ENCODE data around the gene RMI2.

Gene RMI2

DNA sequence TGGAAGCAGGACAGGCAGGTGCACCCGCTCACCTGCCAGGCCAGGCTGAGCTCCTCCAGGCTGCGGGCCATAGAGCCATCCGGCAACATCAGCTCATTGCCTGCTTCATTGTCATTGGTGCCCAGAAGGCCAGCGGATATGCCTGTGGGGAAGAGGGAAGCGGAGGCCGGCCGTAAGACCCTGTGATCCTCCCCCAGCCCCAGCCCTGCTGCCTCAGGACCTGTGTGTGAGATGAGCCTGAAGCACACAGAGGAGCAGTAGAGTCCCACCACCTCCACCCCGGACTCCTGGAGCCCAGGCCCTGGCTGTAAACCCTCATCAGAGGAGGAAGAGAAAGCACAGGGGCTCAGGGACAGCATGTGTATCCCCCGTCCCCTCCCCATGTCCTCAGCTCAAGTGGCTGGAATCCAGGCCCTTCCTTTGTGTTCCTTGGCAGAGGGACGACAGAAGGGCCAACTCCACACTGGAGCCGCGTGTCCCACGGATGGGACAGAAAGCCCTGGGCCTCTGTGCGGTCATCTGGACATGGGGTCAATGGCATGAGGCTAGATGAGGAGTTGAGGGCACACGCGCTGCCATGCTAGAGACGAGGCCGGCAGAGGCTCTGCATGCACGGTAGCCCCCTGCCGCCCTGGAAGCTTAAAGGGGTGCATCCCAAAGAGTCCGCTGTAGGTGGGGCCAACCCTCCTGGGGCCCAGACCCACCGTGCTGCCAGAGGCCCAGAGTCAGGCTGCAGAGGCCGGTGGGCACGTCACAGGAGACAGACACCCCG lies 39.1 kb downstream of the RMI2 start:
- no peak overlapping the region for H3K9ac ChIP-seq (ENCODE audit: low read depth in 1 of 2, low read length in 2 of 2)

DNA sequence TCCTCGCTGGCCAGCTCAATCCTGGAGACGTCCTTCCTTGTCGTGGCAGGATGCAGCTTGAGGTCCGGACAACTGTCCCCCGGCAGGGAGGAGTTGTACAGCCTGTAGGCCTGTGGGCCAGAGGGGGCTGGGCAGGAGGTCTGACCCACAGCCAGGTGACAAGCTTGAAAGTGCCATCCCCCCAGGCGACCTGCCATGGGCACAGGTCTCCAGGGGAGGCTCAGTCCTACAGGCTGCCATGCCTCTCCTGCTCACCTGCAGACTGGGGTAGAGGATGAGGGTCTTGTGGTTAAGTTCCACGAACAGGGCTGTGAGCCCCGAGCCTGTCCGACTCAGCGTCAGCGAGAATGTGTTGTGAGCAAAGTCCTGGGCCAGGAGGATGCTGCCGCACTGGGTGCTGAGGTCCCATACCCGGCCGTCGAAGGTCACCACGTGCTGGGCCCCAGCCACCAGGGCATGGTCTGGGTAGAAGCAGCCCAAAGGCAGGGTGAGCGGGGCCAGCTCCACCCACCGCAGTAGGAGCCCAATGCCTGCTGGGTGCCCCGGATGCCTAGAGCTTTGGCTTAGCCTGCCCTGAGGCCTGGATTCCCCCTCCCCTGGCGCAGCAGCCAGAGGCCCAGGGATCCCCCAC lies 39.8 kb downstream of the RMI2 start:
- H3K36me3 ChIP-seq (ENCODE audit: control insufficient read depth in 1 of 2, insufficient read depth in 2 of 2, low read length in 2 of 2): no peaks in the 10 kb centered on the region
- H3K27me3 ChIP-seq (ENCODE audit: control insufficient read depth in 1 of 2, insufficient read depth in 2 of 2, low read length in 2 of 2): no peaks in the 10 kb centered on the region
- H3K27ac ChIP-seq (ENCODE audit: low read depth, low read length): no peak overlapping the region
- H3K4me3 ChIP-seq (ENCODE audit: low read depth in 1 of 2, low read length in 2 of 2): no peak overlapping the region
- H3K9ac ChIP-seq (ENCODE audit: low read depth in 1 of 2, low read length in 2 of 2): no peak overlapping the region
- H3K9me3 ChIP-seq (ENCODE audit: control insufficient read depth in 1 of 2, low read length in 2 of 2): no peaks in the 10 kb centered on the region
- H3K4me1 ChIP-seq (ENCODE audit: control insufficient read depth in 1 of 2, insufficient read depth in 2 of 2, low read length in 2 of 2): no peaks in the 10 kb centered on the region

More for the DNA sequence above, 39.1 kb downstream of the RMI2 start:
- H3K36me3 ChIP-seq (ENCODE audit: control insufficient read depth in 1 of 2, insufficient read depth in 2 of 2, low read length in 2 of 2): no peaks in the 10 kb centered on the region
- H3K4me3 ChIP-seq (ENCODE audit: low read depth in 1 of 2, low read length in 2 of 2): no peak overlapping the region
- H3K9me3 ChIP-seq (ENCODE audit: control insufficient read depth in 1 of 2, low read length in 2 of 2): no peaks in the 10 kb centered on the region
- H3K27ac ChIP-seq (ENCODE audit: low read depth, low read length): no peak overlapping the region
- no peaks in the 10 kb centered on the region for H3K4me1 ChIP-seq (ENCODE audit: control insufficient read depth in 1 of 2, insufficient read depth in 2 of 2, low read length in 2 of 2)
- no peaks in the 10 kb centered on the region for H3K27me3 ChIP-seq (ENCODE audit: control insufficient read depth in 1 of 2, insufficient read depth in 2 of 2, low read length in 2 of 2)

DNA sequence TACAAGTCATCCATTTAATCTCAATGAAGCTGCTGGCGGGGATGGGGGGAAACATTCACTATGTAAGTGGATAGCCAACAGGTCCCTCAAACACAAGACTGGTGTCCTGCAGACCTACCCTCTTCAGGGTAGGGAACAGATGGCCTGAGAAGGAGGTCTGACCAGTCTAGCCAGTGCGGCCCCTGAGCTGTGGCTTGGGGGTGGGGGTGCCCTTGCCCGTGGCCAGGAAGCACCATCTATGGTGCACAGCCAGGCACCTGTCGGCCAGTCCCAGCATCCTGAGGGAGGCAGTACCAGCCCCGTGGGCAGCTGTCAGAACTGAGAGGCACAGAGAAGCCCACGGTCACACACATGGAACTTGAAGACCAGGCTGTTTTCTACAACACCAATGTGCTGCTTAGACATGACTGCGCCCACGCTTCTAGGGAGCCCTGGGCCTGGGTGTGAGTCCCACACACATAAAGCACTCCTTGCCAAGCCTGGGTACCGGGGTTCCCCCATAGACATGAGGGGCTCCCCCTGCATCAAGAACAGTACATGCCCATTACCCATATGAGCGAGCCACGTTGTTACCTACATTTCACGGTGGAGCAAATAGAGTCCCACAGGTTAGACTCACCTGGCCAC lies 40.9 kb downstream of the RMI2 start:
- Histone ChIP-seq H3K9ac (ENCODE audit: low read depth in 1 of 2, low read length in 2 of 2) (no peak overlapping the region), H3K27me3 (ENCODE audit: control insufficient read depth in 1 of 2, insufficient read depth in 2 of 2, low read length in 2 of 2) (no peaks in the 10 kb centered on the region), H3K36me3 (ENCODE audit: control insufficient read depth in 1 of 2, insufficient read depth in 2 of 2, low read length in 2 of 2) (no peaks in the 10 kb centered on the region), H3K4me1 (ENCODE audit: control insufficient read depth in 1 of 2, insufficient read depth in 2 of 2, low read length in 2 of 2) (no peaks in the 10 kb centered on the region), H3K4me3 (ENCODE audit: low read depth in 1 of 2, low read length in 2 of 2) (no peak overlapping the region), H3K27ac (ENCODE audit: low read depth, low read length) (no peak overlapping the region), H3K9me3 (ENCODE audit: control insufficient read depth in 1 of 2, low read length in 2 of 2) (no peaks in the 10 kb centered on the region)

DNA sequence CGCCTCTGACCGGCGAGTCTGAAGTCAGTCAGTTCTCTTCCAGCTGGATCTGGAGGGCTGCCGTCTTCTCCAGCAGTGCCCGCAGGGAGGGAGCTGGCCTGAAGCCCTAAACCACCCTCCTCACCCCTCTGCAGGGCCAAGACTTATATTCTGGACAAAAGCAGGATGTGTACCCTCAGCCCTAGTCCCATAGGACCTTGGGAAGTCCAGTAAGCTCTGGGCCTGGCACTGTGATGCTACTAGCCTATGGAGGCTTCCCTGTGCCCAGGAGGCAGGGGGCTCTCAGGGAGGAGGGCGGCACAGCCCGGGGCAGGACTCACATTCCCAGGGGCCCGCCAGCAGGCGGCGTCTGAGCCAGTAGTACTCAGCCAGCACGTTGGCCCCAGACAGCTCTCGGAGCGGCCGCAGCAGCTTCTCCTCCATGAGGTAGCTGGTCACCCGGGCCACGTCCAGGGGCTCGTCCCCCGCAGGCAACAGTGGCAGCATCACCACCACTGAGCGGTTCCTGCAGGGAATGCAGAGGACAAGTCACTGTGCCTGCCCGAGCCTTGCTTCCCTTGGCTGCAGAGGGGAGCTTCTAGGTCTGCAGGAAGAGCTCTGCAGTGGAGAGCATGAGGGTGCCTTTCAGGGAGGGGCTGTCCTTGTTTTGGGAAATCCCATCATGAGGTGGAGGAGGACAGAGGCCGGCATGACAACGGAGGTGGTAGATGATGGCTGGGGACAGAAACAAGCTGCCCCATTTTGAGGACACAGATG lies 41.7 kb downstream of the RMI2 start:
- Histone ChIP-seq H3K9me3 (ENCODE audit: control insufficient read depth in 1 of 2, low read length in 2 of 2) (no peaks in the 10 kb centered on the region), H3K36me3 (ENCODE audit: control insufficient read depth in 1 of 2, insufficient read depth in 2 of 2, low read length in 2 of 2) (no peaks in the 10 kb centered on the region), H3K4me3 (ENCODE audit: low read depth in 1 of 2, low read length in 2 of 2) (no peak overlapping the region), H3K27ac (ENCODE audit: low read depth, low read length) (no peak overlapping the region), H3K4me1 (ENCODE audit: control insufficient read depth in 1 of 2, insufficient read depth in 2 of 2, low read length in 2 of 2) (no peaks in the 10 kb centered on the region), H3K27me3 (ENCODE audit: control insufficient read depth in 1 of 2, insufficient read depth in 2 of 2, low read length in 2 of 2) (no peaks in the 10 kb centered on the region), H3K9ac (ENCODE audit: low read depth in 1 of 2, low read length in 2 of 2) (no peak overlapping the region)

DNA sequence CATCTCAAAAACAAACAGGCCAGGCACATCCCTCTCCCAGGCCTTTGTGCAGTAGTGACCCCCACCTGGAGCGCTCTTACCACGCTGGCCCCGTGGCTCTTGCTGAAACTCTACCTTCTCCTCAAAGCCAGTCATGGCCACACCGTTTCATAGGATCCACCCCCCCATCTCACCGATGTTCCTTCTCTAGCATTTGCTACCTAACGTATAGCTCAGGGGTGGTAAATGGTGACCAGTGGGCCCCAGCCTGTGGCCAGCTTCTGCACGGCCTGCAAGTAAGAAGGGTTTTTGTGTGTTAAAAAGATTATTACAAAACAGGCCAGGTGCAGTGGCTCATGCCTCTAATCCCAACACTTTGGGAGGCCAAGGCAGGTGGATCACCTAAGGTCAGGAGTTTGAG lies 43.8 kb downstream of the RMI2 start:
- H3K36me3 ChIP-seq (ENCODE audit: control insufficient read depth in 1 of 2, insufficient read depth in 2 of 2, low read length in 2 of 2): no peaks in the 10 kb centered on the region
- no peak overlapping the region for H3K27ac ChIP-seq (ENCODE audit: low read depth, low read length)
- no peak overlapping the region for H3K4me3 ChIP-seq (ENCODE audit: low read depth in 1 of 2, low read length in 2 of 2)
- no peaks in the 10 kb centered on the region for H3K27me3 ChIP-seq (ENCODE audit: control insufficient read depth in 1 of 2, insufficient read depth in 2 of 2, low read length in 2 of 2)
- no peaks in the 10 kb centered on the region for H3K9me3 ChIP-seq (ENCODE audit: control insufficient read depth in 1 of 2, low read length in 2 of 2)
- no peak overlapping the region for H3K9ac ChIP-seq (ENCODE audit: low read depth in 1 of 2, low read length in 2 of 2)
- no peaks in the 10 kb centered on the region for H3K4me1 ChIP-seq (ENCODE audit: control insufficient read depth in 1 of 2, insufficient read depth in 2 of 2, low read length in 2 of 2)

DNA sequence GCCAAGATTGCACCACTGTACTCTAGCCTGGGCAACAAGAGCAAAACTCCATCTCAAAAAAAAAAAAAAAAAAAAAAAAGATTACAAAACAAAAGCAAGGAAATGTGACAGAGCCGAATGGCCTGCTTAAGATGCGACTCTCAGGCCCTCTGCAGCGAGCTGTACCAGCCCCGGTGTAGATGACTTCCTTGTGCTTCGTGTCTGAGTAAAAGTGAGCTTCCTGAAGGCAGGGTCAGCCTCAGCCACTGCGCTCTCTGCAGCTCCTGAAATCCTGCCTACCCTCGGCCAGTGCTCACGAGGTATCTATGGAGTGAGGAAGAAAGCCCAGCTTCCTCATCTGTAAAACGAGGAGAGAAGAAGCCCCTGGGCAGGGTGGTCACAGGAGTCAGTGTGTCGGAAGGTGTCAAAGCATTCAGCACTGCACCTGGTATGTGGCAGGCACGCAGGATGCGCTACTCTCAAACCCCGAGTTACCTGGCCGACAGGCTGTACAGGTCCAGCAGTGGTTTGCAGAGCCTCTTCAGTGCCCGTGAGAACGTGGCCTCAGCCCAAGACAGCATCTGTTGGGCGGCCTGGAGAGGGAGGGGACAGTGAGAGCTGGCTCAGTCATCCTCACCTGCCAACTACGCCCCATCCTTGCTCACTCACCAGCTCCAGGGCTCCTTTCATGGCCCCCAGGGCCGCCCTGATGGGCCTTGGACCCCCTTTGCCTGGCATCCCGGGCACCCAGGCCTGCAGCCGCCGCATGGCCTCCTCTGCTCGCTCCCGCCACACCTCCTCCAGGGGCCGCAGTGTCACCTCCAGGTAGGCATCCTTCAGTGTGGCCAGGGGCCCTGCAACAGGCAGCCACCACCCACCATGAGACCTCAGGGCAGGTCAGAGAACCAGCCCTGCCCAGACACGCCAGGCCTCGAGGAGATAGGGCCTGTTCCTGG lies 44.6 kb downstream of the RMI2 start:
- no peaks in the 10 kb centered on the region for H3K36me3 ChIP-seq (ENCODE audit: control insufficient read depth in 1 of 2, insufficient read depth in 2 of 2, low read length in 2 of 2)
- no peak overlapping the region for H3K4me3 ChIP-seq (ENCODE audit: low read depth in 1 of 2, low read length in 2 of 2)
- no peaks in the 10 kb centered on the region for H3K9me3 ChIP-seq (ENCODE audit: control insufficient read depth in 1 of 2, low read length in 2 of 2)
- no peak overlapping the region for H3K27ac ChIP-seq (ENCODE audit: low read depth, low read length)
- H3K27me3 ChIP-seq (ENCODE audit: control insufficient read depth in 1 of 2, insufficient read depth in 2 of 2, low read length in 2 of 2): no peaks in the 10 kb centered on the region
- H3K4me1 ChIP-seq (ENCODE audit: control insufficient read depth in 1 of 2, insufficient read depth in 2 of 2, low read length in 2 of 2): no peaks in the 10 kb centered on the region
- H3K9ac ChIP-seq (ENCODE audit: low read depth in 1 of 2, low read length in 2 of 2): no peak overlapping the region

DNA sequence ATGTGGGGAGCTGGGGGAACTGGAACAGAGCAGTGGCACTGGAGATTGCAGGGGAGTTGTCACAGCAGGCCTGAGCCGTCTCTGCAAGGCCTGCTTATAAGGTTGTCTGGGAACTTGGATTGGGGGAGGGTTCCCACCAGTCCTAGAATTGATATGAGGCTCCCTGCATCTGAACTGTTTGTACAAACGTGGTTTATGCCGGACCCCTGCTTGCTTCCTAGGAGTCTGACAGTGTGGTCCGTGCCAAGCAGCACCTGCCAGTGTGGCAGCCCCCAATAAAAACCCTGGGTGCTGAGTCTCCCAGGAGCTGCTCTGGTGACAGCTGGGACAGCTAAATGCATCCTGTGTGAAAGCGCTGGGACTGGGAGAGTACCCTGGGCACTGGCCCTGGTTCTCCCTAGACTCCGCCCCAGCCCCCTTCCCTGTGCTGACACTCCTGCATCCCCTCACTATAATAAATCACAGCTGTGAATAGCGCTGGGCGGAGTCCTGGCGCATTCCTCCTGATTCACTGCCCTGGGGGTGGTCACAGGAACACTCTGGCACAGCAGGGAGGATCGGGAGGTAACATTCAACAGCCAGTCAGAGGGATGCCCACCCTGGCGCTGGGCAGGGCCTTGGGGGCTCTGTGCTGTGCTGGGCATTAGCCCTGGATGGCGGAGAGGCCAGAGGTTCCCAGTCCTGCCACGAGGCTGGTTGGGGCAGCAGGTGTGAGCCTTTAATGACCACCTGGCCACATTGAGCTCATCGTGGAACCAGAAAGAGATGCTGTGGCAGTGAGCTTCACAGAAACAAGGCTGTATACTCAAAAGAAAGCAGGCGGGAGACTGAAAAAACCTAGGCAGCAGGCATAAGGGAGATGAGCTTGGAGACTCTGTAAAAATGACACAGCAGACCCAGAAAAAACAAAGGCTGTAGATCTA lies 45.6 kb downstream of the RMI2 start:
- H3K9me3 ChIP-seq (ENCODE audit: control insufficient read depth in 1 of 2, low read length in 2 of 2): no peaks in the 10 kb centered on the region

DNA sequence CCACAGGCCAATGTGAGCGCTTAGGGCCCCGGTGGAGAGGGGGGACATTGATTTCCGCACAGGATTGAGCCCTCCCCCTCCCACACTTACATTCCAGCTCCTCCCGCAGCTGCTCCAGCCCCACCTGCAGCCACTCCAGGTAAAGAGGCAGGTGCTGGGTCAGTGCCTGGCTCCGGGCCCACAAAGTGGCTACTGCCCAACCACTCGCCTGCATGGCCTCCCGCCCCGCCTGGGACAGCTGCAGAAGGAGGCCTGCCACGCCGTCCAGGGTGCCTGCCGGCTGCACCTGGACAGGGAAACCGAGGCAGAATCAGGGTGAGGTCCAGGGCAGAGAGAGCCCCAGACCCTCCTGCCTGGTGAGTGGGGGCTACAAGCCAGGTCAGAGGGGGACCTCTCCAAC lies 46.3 kb downstream of the RMI2 start:
- no peak overlapping the region for H3K27ac ChIP-seq (ENCODE audit: low read depth, low read length)

More for the DNA sequence above, 45.6 kb downstream of the RMI2 start:
- Histone ChIP-seq H3K27ac (ENCODE audit: low read depth, low read length) (no peak overlapping the region), H3K4me3 (ENCODE audit: low read depth in 1 of 2, low read length in 2 of 2) (no peak overlapping the region), H3K36me3 (ENCODE audit: control insufficient read depth in 1 of 2, insufficient read depth in 2 of 2, low read length in 2 of 2) (no peaks in the 10 kb centered on the region), H3K9ac (ENCODE audit: low read depth in 1 of 2, low read length in 2 of 2) (no peak overlapping the region), H3K27me3 (ENCODE audit: control insufficient read depth in 1 of 2, insufficient read depth in 2 of 2, low read length in 2 of 2) (no peaks in the 10 kb centered on the region), H3K4me1 (ENCODE audit: control insufficient read depth in 1 of 2, insufficient read depth in 2 of 2, low read length in 2 of 2) (no peaks in the 10 kb centered on the region)

More for the DNA sequence above, 46.3 kb downstream of the RMI2 start:
- no peaks in the 10 kb centered on the region for H3K4me1 ChIP-seq (ENCODE audit: control insufficient read depth in 1 of 2, insufficient read depth in 2 of 2, low read length in 2 of 2)
- no peaks in the 10 kb centered on the region for H3K36me3 ChIP-seq (ENCODE audit: control insufficient read depth in 1 of 2, insufficient read depth in 2 of 2, low read length in 2 of 2)
- no peak overlapping the region for H3K4me3 ChIP-seq (ENCODE audit: low read depth in 1 of 2, low read length in 2 of 2)
- no peak overlapping the region for H3K9ac ChIP-seq (ENCODE audit: low read depth in 1 of 2, low read length in 2 of 2)
- no peaks in the 10 kb centered on the region for H3K27me3 ChIP-seq (ENCODE audit: control insufficient read depth in 1 of 2, insufficient read depth in 2 of 2, low read length in 2 of 2)
- H3K9me3 ChIP-seq (ENCODE audit: control insufficient read depth in 1 of 2, low read length in 2 of 2): no peaks in the 10 kb centered on the region
